HG02678 (cell line): ENCODE measurements around the gene MSANTD1.

Experiments used
- ATAC-seq: cut with Tn5 transposase; IDR thresholded peaks from one replicate; pipeline ENCODE4 v1.9.1; 2021; ENCODE audit warnings: mild to moderate bottlenecking, moderate library complexity; ENCODE audit not compliant: unreplicated experiment

The MSANTD1 gene

DNA sequence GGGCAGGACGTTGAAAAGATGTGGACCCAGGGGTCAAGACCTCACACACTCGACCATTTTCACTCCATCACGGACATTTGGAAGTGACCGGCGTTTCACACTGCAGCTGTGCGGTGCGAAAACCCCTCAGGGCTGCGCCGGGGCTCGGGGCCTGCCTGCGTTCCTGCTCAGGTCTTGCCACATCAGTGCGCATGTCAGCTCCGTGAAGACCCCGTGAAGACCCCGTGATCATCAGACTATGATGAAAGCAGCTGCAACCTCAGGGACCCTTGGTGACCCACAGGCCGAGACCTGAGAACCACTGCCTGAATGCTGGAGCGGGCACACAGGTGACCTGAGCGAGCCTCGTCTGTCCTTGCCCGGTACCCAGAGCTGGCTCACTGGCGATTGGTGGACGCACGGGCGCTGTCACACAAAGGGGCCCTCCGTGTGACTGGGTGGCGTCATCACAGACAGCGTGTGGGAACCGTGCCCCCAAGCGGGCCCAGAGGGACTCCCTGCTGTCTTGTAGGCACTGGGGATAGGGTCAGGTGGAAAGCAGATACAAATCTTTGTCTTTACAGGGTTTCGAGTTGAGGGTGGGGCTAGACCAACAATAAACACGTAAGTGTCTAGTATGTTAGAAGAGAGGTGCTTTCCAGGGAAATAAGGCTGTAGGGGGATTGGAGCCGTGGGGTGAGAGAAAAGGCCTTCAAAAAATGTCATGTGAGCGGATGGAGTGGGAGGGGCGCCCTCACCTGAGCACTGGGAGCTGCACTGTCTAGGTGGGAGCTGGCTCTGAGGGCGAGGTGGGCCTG lies 12.7 kb downstream of the MSANTD1 start:
- ATAC-seq: no peak

DNA sequence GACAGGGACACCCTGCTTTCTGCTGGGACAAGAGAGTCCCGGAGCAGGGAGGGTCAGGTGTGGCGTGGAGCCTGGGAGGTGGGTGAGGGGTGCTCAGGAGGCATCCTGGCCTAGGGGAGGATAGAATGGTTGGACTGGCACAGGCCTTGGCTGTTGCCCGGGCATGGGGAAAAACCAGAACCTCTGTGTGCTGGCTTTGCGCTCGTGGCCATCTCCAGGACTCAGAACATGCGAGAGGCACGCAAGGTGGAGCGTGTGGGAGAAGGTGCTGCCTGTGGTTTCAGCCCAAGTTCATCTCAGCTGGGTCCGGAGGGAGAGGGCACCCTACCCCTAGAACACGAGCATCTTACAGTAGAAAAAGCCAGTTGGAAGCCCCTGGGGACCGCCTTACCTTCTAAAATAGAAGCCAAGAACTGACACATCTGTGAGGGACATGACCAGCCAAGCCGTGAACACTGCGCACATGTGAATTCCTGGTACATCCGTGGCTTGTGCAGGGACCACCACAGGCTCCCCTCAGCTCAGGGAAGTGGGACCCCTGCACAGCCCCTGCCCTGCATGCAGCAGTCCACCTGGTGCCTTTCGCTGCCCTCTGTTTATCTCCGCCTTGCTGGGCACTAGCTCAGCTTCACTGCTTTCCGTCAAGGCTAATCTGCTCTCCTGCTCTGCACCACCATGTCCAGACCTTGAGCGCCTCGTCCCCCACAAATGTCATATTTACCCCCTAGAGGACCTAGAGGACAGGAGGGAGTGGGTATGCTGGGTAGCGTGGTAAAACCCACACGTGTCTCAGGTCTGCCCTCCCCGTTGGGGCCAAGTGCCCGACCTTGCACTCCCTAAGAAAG lies 13.5 kb downstream of the MSANTD1 start:
- no peak for ATAC-seq

DNA sequence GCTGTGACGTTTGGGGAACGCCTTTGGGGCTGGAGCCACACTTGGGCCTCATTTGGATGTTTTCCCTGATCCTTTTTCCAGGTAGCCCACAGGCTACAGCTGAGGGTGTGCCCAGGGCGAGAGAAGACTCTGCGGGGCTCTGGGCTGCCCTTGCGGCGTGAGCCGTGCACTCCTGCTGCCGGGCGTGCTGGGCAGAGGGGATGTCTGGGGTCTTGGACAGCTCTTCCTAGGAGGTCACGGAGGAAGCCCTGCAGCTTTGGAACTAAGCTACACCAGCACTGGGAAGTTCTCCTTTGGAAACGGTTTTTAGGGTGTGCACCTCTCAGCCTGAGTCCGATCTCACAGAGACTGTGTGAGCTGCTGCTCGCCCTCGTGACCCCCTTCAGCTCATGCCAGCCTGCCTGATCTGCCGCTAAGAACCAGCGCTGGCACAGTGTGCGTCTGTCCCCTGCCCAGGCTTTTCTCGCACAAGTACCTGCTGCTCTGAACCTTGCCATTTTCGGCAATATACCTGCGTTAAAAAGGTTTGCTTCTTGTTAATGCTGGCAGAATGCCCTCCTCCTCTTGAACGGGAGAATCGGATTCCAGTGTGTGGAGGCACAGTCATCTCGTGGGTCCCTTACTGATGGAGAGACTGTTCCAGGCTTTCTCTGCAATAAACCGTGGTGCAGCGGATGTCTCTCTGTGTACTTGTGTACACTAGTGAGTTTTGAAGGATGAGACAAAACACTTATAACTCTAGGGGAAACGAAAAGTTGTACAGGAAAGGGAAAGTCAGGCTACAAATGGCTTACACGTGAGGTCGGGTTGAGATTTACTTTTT lies 14.3 kb downstream of the MSANTD1 start:
- no peak for ATAC-seq

DNA sequence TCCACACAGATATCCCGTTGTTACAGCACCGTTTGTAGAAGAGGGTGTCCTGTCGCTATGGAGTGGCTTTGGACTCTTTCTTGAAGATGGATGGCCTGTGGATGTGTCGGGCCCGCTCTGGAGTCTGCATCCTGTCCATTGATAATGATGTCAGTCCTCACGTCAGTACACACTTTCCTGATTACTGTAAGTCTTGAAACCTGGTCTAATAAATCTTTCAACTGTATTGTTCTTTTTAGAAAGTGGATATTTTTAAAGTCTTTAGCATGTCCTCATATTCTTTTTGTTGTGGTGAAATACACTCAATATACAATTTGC lies 14.9 kb downstream of the MSANTD1 start:
- no peak for ATAC-seq

DNA sequence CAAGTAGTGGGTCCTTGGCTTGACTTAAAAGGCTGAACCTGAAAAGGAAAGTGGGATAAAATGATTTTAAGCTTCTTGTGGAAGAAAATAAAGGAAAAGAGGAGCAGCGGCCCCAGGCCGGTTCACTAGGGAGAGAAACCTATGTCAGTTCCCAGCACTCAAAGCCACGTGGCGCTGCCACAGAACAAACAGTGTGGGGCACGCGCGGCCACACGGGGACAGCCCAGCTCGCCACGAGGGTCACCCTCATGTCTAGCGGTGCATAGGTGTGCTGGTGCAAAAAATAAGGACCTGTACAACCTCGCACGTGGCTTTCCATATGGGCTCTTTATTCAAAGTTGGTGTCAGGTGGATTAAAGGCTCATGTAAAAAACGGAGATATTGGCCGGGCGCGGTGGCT lies 17.1 kb downstream of the MSANTD1 start:
- no peak for ATAC-seq

DNA sequence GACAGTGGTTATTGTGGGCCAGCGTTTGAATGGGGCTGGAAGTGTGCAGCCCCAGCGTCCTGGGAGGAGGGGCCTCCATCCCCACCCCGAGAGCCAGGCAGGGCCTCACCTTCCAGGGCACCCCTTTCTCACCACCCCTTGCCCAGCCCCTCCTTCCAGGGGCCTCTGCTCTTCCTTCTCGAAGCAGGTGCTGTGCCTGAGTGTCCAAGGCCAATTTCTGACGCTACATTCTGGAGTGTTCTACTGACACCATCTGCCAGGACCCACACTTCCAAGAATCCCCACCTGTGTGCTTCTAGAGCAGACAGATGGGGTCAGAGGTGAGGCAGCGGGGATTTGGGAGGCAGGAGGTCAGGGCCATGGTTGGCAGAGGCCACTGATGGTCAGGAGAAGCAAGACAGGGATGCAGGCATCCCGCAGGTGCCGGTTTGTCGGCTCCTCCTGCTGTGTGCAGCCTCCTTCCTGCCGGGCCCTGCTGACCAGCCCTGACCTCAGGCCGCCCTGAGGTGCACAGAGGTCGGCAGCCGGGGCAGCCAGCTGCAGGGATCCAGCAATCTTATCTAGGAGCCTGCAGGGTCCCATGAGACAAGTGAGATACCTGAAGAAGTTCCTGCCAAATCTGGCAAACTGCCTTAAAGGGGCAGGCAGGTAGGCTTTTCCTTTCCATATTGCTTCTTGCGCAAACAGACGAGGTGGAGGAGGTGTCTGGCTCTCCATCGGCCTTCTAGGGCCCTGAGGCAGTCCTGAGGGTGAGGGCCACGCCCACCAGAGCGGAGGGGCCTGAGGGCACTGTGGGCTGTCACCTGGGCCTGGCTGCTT lies 18.8 kb downstream of the MSANTD1 start:
- no peak for ATAC-seq

DNA sequence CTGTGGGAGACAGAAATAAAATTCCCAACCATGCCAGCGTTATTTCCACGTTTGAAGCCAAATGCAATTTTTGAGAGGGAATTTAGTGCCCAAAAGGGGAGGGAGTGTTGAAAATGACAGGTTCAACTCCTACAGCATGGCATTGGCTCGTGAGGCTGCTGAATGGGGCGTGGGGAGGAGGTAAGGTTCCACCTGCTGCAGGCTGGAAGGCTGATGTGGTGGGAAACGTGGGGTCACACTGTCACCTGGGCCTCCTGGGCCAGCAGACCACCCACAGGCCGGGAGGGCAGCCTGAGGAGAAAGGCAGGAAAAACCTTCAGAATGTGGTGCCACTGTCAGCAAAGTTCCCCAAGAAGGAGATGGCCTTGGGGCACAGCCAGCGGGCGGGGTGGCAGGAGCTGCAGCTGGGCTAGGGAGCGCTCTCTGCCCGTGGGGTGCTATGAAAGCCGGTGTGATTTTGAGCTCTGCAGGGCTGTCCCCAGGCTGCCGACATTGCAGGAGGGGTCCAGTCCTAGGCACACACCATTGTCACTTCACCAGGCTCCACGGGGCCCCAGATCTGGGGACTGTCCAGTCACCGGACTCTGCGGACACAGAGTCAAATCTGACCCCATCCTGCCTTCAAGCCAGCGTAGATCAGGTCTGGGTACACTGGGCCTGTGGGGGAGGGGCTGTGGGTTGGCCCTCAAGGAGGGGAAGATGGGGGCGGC lies 19.6 kb downstream of the MSANTD1 start:
- ATAC-seq: no peak

DNA sequence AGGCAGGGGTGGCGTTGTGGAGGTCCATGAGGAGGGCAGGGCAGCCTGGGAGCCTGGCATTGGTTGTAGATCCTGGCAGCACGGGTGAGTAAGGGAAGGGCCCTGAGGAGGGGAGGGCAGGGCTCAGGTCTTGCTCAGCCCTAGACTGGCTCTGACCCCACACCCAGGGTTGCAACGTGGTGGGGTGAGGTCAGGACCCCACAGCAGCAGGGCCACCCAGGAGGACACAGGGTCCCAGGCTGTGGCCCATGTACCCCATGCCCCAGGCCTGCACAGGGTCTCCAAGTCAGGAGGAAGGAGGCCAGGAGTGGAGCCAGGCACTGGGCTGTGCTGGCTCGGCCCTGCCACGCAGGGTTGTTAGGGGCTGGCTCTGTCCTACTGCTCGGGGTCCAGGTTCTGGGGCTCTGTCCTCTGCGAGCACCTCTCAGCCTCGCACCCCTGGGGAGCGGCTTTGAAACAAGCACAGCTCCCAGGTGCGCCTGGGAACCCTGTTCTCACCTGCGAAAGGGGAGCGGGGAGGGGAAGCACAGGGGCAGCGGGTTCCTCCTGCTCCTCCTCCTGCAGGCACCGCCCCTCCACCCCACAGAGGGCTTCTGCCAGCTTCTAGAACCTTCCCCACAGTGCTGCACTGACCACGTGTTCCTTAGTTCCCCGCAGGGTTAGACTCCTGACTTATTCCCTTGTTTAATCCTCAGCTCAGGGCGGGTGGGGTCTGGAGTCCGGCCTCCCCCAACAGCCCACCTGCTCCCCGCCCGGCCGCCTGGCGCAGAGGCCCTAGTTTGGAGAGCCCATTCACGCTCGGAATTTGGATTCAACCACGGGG lies 20.4 kb downstream of the MSANTD1 start:
- ATAC-seq: no peak

DNA sequence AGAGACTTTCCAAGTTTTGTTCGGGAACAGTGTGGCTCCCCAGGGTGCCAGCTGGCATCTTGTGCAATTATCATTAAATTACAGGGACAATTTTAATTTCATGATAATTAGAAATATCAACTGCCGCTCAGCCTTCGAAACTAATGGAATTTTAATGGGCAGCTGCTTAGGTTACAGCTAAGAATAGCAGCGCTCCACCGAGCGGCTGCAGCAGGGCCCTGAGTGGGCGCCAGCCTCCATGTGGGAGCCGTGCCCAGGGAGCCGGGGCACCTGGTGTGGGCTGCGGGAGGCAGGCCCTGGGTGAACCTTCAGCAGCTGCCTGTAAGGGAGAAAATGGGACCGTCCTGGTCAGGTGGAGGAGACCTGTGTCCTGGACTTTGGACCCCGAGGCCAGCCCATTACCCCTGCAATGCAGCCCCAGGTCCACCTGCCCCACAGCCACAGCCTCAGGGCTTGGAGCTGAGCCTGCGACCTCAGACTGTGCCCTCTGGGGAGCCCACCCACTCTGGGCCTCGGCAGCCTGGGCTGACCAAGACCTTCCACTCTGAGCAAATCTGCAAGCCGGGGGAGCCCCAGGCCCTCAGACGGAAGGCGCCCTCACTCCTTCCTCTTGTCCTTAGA lies 21.1 kb downstream of the MSANTD1 start:
- no peak for ATAC-seq

DNA sequence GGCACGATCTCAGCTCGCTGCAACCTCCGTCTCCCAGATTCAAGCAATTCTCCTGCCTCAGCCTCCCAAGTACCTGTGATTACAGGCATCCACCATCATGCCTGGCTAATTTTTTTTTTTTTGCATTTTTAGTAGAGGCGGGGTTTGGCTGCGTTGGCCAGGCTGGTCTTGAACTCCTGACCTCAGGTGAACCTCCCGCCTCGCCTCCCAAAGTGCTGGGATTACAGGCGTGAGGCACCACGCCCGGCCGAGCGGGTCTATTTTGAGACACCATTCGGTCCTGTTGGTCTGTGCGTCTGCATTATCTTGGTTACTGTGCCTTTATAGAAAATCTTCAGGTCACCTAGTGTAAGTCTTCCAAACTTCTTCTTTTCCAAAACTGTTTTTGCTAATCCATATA lies 22.2 kb downstream of the MSANTD1 start:
- ATAC-seq: no peak

DNA sequence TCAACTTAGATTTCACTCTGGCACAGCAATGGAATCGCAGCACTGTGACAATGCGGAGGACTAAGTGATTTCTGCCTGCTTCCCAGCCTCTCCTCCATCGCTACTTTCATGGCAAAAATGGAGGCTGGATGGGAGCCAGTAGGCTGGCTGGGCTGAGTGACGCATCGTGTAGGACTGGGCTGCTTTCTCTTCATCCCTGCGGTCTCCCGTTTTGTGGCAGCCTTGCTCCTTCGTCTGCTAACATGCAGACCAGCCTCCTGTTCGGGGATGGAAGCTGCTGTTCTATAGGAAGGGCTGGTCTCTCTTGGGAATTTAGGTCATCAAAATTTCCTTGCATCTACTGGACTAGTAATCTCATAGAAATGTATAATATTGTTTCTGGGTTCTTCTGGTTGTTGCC lies 28.0 kb downstream of the MSANTD1 start:
- ATAC-seq: no peak

DNA sequence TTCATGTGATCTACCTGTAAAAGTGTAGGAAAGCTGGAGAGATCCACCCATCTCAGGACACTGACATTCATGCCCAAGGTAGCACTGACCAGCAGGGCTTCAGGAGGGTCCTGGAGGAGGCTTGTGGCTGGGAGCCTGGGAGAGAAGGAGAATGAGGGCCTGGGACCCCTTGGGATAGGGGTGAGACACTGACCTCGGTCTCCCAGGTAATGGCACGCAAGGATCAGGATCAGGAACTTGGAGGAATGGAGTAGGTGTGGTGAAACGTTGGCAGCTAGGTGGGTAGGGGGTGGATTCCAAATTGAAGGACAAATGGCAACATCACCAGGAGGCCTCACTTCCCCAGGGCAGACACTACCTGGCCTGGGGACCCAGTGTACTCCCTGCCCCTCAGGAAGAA lies 31.5 kb downstream of the MSANTD1 start:
- no peak for ATAC-seq

DNA sequence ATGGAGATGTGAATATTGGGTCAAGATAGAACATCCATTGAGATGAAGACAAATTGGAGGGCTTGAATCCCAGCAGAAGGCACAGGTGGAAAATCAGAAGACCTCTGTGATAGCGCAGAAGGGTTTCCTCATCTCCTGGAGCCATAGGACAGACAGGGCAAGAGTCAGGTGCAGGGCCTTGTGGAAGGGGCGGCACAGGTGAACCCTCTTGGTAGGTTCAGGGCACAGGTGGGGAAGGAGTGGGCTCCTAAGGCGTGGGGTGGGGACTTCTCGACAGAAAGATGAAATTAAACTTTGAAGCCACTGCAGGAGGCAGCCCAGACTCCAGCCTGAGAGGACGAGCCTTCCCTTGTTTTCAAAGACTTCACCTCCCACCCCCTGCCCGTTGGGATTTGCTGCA lies 34.5 kb downstream of the MSANTD1 start:
- no peak for ATAC-seq

DNA sequence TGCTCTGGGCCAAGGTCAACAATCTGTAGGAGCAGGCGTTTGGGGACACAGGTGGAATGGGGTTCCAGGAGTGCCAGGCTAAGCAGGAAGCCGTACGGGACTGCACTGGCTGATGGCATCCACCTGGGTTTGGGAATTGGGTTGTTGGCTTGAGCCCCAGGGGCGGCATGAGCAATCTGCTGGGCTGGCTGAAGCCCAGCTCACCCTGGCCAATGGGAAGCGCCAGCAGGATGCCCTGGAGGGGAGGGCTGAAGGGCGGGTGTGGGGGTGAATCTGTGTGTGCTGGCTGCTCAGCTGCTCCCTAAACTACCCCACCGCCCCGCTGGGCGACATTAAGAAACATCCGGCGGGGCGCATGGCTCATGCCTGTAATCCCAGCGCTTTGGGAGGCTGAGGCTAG lies 35.0 kb downstream of the MSANTD1 start:
- no peak for ATAC-seq

DNA sequence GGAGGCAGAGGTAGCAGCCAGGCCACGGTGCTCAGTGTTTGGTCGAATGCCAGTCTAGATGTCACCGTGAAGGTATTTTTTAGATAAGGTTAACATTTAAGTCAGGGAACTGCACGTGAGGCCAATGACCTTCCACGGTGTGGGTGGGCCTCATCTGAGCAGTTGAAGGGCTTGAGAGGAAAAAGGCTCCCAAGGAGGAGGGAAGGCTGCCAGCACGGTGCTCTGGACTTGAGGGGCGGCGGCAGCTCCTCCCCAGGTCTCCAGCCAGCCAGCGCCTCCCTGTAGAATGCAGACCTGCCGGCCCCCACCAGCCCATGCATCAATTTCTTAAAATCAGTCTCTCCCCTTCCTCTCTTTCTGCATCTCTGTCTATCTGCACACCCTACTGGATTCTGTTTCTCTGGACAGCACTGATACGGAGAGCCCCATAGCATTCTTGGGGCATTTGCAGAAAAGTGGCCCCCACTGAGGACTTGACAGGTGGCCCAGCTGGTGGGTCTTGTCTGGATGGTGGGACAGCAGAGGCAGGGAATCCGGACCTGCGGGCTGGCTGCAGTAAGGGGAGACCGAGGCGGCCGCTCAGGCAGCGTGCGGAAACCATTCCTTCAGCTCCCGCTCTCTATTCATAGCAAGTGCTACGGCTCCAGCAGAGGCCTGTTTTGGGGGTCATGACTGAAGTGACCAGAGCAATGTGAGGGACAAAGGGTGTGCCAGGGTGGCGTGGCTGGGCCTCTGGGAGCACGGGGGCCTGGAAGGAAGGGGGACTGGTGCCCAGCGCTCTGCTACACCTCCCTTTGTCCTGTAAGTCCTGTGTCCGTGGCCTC lies 36.0 kb downstream of the MSANTD1 start:
- ATAC-seq: no peak

DNA sequence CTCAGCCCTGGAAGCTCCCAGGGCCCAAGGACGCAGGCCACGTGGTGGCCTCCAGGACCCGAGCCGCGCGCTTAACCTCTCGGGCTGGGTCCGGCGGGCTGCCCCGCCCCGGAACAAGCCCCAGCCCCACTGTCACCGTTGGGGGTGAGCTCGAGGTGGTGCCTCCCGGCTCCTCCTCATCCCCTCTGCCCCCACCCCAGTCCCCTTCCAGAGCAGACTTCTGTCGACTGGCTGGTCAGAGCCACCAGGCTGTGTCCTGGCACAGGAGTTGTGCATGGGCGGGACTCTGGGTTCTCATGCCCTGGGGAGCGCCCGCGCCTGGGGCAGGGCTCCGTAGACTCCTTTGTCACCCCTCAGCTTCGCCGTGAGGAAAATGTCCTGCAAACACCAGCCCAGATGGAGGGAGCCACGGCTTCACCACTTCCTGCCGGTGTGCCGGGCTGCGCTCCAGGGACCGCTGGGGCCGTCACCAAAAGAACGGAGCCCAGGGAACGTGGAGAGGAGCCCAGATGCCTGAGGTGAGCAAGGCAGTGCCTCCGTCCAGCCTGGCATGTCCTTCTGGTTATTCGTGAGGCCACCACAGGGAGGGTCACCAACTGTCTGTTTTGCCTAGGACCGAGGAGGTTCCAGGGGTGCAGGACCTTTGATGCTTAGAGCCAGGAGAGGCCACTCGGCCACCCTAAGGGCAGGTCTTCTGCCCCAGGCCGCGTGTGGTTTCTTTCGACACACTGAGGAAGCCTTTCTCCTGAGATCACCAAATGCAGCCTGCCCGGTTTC lies 36.8 kb downstream of the MSANTD1 start:
- peak; percentile 95 for ATAC-seq
